ENCODE measurements around the gene ASTN2.

DNA sequence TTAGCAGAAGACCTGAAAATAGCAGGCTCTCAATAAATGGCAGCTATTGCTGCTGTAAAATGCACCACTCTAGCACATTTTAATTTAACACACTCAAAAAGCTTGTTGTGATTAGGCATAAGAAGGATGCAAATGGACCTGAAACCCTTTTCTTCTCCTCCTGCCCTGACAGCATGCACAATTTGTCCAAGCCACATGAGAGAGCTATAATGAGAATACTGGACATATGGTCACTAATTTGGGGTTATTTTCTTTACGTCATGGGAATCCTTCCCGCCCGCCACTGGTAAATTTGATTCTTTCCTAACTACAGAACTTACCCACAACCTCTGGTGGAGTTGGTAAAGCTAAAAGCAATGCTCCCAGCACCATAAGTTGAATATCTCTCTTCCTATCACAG lies 665.7 kb downstream of the ASTN2 start:
- TF ChIP-seq, protein P1, sequence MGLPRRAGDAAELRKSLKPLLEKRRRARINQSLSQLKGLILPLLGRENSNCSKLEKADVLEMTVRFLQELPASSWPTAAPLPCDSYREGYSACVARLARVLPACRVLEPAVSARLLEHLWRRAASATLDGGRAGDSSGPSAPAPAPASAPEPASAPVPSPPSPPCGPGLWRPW (IDR thresholded peaks at IDR 0.05): no peak
- no peak for TF ChIP-seq POLR2A (IDR thresholded peaks at IDR 0.05; ENCODE audit: low read length)
- TF ChIP-seq, protein P2, sequence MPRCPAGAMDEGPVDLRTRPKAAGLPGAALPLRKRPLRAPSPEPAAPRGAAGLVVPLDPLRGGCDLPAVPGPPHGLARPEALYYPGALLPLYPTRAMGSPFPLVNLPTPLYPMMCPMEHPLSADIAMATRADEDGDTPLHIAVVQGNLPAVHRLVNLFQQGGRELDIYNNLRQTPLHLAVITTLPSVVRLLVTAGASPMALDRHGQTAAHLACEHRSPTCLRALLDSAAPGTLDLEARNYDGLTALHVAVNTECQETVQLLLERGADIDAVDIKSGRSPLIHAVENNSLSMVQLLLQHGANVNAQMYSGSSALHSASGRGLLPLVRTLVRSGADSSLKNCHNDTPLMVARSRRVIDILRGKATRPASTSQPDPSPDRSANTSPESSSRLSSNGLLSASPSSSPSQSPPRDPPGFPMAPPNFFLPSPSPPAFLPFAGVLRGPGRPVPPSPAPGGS (IDR thresholded peaks at IDR 0.05): no peak
- TF ChIP-seq EP300 (IDR thresholded peaks at IDR 0.05): no peak
- no peak for TF ChIP-seq RAD21 (conservative IDR thresholded peaks at IDR 0.05 in 1 of 2, IDR thresholded peaks at IDR 0.05 in 1 of 2)
- no peak for TF ChIP-seq FOSL2 (IDR thresholded peaks at IDR 0.05)
- no peak for TF ChIP-seq FOSL2 (CRISPR knock-in tag; IDR thresholded peaks at IDR 0.05)
- no peak for TF ChIP-seq MYC (IDR thresholded peaks at IDR 0.05; ENCODE audit: borderline replicate concordance, low read length)
- TF ChIP-seq, protein P3, sequence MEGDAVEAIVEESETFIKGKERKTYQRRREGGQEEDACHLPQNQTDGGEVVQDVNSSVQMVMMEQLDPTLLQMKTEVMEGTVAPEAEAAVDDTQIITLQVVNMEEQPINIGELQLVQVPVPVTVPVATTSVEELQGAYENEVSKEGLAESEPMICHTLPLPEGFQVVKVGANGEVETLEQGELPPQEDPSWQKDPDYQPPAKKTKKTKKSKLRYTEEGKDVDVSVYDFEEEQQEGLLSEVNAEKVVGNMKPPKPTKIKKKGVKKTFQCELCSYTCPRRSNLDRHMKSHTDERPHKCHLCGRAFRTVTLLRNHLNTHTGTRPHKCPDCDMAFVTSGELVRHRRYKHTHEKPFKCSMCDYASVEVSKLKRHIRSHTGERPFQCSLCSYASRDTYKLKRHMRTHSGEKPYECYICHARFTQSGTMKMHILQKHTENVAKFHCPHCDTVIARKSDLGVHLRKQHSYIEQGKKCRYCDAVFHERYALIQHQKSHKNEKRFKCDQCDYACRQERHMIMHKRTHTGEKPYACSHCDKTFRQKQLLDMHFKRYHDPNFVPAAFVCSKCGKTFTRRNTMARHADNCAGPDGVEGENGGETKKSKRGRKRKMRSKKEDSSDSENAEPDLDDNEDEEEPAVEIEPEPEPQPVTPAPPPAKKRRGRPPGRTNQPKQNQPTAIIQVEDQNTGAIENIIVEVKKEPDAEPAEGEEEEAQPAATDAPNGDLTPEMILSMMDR (IDR thresholded peaks at IDR 0.05): no peak
- no peak for TF ChIP-seq SMC3 (IDR thresholded peaks at IDR 0.05)
- TF ChIP-seq FOSB (CRISPR knock-in tag; IDR thresholded peaks at IDR 0.05): no peak
- TF ChIP-seq RCOR1 (IDR thresholded peaks at IDR 0.05; ENCODE audit: low read depth, low read length): no peak
- no peak for TF ChIP-seq CHD2 (IDR thresholded peaks at IDR 0.05; ENCODE audit: low read length, partially characterized antibody)
- TF ChIP-seq, protein P4, sequence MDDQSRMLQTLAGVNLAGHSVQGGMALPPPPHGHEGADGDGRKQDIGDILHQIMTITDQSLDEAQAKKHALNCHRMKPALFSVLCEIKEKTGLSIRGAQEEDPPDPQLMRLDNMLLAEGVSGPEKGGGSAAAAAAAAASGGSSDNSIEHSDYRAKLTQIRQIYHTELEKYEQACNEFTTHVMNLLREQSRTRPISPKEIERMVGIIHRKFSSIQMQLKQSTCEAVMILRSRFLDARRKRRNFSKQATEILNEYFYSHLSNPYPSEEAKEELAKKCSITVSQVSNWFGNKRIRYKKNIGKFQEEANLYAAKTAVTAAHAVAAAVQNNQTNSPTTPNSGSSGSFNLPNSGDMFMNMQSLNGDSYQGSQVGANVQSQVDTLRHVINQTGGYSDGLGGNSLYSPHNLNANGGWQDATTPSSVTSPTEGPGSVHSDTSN (IDR thresholded peaks at IDR 0.05): no peak
- no peak for TF ChIP-seq ZNF302 (CRISPR knock-in tag; IDR thresholded peaks at IDR 0.05)
